ENCODE data around the gene CRIP2. TPM values are rescaled to one million over a fixed set of nuclear protein-coding genes. Genes with fewer than 3 reads are reported as not detected.

Gene CRIP2
- polyA plus RNA-seq, 1 donor (not counting 4 experiments of a cell fraction or from before 2014, with no cell fraction given) = 4.8 TPM

DNA sequence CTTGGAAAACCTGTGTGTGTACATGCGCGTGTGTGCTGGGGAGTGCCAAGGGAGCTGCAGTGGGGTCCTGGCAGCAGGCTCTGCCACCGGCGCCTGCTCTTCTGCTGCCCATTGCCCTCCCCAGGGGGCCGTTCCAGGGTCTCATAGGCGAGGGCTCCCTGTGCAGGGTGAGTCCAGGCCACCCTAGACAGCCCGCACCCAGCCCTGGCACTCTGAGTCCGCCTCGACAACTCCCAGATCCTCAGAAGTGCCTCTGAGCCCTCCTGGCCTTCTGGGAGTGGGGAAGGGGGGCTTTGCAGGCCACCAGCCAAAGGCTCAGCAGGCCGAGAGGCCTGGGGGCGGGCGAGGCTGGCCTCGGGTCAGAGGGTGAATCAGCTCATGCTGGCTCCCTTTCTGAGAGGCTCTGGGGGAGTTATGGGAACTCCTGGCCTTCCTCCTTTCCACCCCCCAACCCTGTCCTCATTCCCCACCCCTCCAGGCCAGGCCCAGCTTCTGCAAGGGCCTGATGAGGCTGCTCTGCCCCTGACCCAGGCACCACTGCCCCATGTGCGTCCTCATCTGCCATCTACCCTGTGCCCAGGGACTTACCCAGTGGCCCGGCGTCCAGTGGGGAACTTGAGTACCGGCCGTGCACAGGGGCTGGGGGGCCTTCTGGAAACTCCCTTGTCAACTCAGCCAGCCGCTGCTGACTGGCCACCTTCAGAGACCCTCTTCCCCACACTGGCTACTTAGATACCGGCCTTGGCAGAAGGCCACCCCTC, 14.3 kb downstream of the CRIP2 start:
- H3K79me2 ChIP-seq (ENCODE audit: control insufficient read depth, insufficient read depth, low read length) = no peaks in the 10 kb centered on the region
- DNase-seq (ENCODE audit: low read depth, low spot score) (no peak), FAIRE-seq (no peak)
- peaks cover 15% of the 10 kb centered on the region for H3K4me1 ChIP-seq (ENCODE audit: control insufficient read depth, extremely low read depth, insufficient read depth, low read length)
- peaks cover 0 to 2% of the 10 kb centered on the region in 2 experiments for H3K36me3 ChIP-seq (ENCODE audit: control insufficient read depth in 2 of 2, extremely low read depth in 1 of 2, insufficient read depth in 2 of 2, low read length in 2 of 2)
- no peak overlapping the region for H3K27ac ChIP-seq (ENCODE audit: control insufficient read depth, insufficient read depth, low read length)
- H3K9me3 ChIP-seq (ENCODE audit: control insufficient read depth, low read depth, low read length) = no peaks in the 10 kb centered on the region
- TF ChIP-seq, protein P1, sequence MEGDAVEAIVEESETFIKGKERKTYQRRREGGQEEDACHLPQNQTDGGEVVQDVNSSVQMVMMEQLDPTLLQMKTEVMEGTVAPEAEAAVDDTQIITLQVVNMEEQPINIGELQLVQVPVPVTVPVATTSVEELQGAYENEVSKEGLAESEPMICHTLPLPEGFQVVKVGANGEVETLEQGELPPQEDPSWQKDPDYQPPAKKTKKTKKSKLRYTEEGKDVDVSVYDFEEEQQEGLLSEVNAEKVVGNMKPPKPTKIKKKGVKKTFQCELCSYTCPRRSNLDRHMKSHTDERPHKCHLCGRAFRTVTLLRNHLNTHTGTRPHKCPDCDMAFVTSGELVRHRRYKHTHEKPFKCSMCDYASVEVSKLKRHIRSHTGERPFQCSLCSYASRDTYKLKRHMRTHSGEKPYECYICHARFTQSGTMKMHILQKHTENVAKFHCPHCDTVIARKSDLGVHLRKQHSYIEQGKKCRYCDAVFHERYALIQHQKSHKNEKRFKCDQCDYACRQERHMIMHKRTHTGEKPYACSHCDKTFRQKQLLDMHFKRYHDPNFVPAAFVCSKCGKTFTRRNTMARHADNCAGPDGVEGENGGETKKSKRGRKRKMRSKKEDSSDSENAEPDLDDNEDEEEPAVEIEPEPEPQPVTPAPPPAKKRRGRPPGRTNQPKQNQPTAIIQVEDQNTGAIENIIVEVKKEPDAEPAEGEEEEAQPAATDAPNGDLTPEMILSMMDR (optimal IDR thresholded peaks at IDR 0.05 in 1 of 3, IDR thresholded peaks at IDR 0.05 in 1 of 3, conservative IDR thresholded peaks at IDR 0.05 in 1 of 3; ENCODE audit: extremely low read depth in 1 of 3, insufficient read depth in 2 of 3, low read length in 3 of 3) = no peak
- no peak for TF ChIP-seq EZH2 (IDR thresholded peaks at IDR 0.05; ENCODE audit: low read length)
- H3K27me3 ChIP-seq (ENCODE audit: control insufficient read depth, extremely low read depth, insufficient read depth, low read length) = peaks cover 35% of the 10 kb centered on the region
- no peaks in the 10 kb centered on the region for H3K9me1 ChIP-seq (ENCODE audit: control insufficient read depth, extremely low read depth, insufficient read depth, low read length)
- H2AFZ ChIP-seq (ENCODE audit: control insufficient read depth, low read length) = no peak overlapping the region
- H3K4me2 ChIP-seq (ENCODE audit: control insufficient read depth, extremely low read depth, insufficient read depth, low read depth, low read length) = peak overlapping the region; percentile 70
- H3K9ac ChIP-seq (ENCODE audit: control insufficient read depth, extremely low read depth, insufficient read depth, low read length) = no peak overlapping the region
- dilution Hi-C loops (cut with MboI; ENCODE audit: extremely low pct_ligation_motif_present, low sequenced_read_pairs) = no loop called here
- H3K4me3 ChIP-seq (ENCODE audit: control insufficient read depth in 2 of 3, extremely low read depth in 1 of 3, insufficient read depth in 2 of 3, low read depth in 1 of 3, low read length in 3 of 3) = no peak overlapping the region
- H4K20me1 ChIP-seq (ENCODE audit: control insufficient read depth, extremely low read depth, insufficient read depth, low read length) = peaks cover 5% of the 10 kb centered on the region

DNA sequence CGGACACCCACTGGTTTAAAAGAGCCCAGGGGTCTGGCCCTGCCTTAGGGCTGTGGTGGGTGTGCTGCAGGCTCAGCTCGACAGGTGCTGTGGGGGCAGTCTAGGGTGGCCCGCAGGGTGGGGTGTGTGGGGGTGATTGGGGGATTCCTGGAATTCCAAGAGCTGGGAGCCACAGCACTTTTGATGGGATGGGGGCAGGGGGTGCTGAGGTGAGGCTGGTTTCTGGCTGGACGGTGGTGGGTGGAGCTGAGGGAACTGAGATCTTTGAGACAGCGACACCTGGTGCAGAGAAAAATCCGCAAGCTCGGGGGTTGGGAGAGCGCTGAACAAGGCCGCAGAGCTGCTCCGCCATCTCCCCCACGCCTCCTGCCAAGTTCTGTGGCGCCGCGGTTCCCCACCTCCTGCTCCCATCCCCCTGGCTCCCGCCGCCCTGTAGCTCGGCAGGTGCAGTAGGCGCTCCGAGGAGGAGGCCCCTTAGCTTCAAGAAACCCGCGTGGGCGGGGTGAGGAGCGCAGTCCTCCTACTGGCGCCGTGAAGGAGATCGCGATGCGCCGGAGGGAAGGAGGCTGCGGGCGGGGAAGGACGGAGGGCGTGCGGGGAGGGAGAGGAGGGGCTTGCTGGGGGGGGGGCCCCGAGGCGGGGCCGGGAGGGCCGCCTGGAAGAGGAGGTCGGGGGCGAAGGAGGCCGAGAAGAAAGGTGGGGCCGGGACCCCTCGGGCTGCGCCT, 15.1 kb downstream of the CRIP2 start:
- Histone ChIP-seq H3K4me1 (ENCODE audit: control insufficient read depth, extremely low read depth, insufficient read depth, low read length) (peaks cover 15% of the 10 kb centered on the region), H3K4me3 (ENCODE audit: control insufficient read depth in 2 of 3, extremely low read depth in 1 of 3, insufficient read depth in 2 of 3, low read depth in 1 of 3, low read length in 3 of 3) (peak overlapping the region; percentile 64 to 68 (median 68)), H3K9me3 (ENCODE audit: control insufficient read depth, low read depth, low read length) (no peaks in the 10 kb centered on the region), H4K20me1 (ENCODE audit: control insufficient read depth, extremely low read depth, insufficient read depth, low read length) (peaks cover 5% of the 10 kb centered on the region), H3K9ac (ENCODE audit: control insufficient read depth, extremely low read depth, insufficient read depth, low read length) (peak overlapping the region; percentile 83), H3K79me2 (ENCODE audit: control insufficient read depth, insufficient read depth, low read length) (no peaks in the 10 kb centered on the region), H3K9me1 (ENCODE audit: control insufficient read depth, extremely low read depth, insufficient read depth, low read length) (no peaks in the 10 kb centered on the region), H3K27ac (ENCODE audit: control insufficient read depth, insufficient read depth, low read length) (peak overlapping the region; percentile 60), H3K36me3 (ENCODE audit: control insufficient read depth in 2 of 2, extremely low read depth in 1 of 2, insufficient read depth in 2 of 2, low read length in 2 of 2) (peaks cover 0 to 2% of the 10 kb centered on the region in 2 experiments), H3K4me2 (ENCODE audit: control insufficient read depth, extremely low read depth, insufficient read depth, low read depth, low read length) (peak overlapping the region; percentile 86), H3K27me3 (ENCODE audit: control insufficient read depth, extremely low read depth, insufficient read depth, low read length) (peaks cover 34% of the 10 kb centered on the region), H2AFZ (ENCODE audit: control insufficient read depth, low read length) (peak overlapping the region; percentile 79)
- TF ChIP-seq EZH2 (IDR thresholded peaks at IDR 0.05; ENCODE audit: low read length) = no peak
- TF ChIP-seq, protein P1 (optimal IDR thresholded peaks at IDR 0.05 in 1 of 3, IDR thresholded peaks at IDR 0.05 in 1 of 3, conservative IDR thresholded peaks at IDR 0.05 in 1 of 3; ENCODE audit: extremely low read depth in 1 of 3, insufficient read depth in 2 of 3, low read length in 3 of 3) = peak in 2 of 3 experiments; percentile 68 to 87
- dilution Hi-C loops (cut with MboI; ENCODE audit: extremely low pct_ligation_motif_present, low sequenced_read_pairs) = no loop called here
- DNase-seq (ENCODE audit: low read depth, low spot score) (no peak), FAIRE-seq (peak; percentile 76)

All from keratinocyte (primary cell).